Measurements from ENCODE around the gene IGSF5. TPM values are rescaled to one million over a fixed set of nuclear protein-coding genes. Genes with fewer than 3 reads are reported as not detected.

IGSF5 gene
- total RNA-seq, 1 donor from 2014 or later = 1.5 TPM

DNA sequence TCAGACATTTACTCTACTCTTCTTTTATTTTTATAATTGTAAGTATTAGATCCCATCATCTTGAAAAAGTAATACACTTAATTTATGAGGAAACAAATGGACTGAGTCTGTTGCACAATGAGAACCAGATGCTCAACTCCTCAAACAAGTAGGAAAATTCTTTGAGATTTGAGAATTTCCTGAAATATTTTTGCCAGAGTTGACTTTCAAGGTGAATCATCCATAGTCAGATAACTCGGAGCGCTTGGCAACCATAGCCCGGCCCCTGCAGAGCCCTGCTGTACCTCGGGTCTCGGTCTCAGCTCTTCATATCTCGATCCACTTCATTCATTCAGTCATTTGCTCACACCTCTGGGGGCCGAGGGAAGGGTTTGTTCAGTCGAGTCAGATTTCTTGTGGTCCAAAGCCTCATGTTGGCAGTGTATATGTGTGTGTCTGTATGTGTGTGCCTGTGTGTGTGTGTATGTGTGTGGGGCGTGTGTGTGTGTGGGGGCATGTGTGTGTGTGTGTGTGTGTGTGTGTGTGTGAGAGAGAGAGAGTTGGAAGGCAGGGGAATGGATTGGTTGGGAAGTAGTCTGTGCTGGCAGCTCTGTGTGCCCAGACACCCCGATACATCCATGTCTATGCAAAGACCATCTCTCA is 104.2 kb downstream of the IGSF5 start:
- Mint-ChIP-seq H3K4me3 (peak overlapping the region; percentile 37), H3K4me1 (ENCODE audit: unreplicated experiment) (peaks cover 52% of the 10 kb centered on the region)
- DNase-seq (ENCODE audit: extremely low spot score, unreplicated experiment) = no peak

DNA sequence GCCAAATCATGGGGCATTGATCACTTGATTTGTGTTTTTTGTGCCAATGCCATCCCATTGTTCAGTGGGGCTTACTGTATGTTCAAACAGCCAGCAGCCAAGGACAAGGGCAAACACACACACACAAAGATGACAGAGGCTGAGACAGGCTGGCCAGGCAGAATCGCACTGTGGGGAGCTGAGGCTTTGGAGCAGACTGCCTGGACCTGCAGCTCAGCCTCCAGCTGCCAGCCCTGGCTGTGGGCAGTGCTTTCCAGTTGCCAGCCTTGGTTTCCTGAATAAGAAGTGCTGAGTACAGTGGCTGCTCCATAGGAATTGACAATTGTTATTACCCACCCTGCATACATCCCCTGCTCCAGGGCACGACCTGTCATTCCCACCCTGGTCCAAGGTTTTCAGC is 105.3 kb downstream of the IGSF5 start:
- TF ChIP-seq, protein P1, sequence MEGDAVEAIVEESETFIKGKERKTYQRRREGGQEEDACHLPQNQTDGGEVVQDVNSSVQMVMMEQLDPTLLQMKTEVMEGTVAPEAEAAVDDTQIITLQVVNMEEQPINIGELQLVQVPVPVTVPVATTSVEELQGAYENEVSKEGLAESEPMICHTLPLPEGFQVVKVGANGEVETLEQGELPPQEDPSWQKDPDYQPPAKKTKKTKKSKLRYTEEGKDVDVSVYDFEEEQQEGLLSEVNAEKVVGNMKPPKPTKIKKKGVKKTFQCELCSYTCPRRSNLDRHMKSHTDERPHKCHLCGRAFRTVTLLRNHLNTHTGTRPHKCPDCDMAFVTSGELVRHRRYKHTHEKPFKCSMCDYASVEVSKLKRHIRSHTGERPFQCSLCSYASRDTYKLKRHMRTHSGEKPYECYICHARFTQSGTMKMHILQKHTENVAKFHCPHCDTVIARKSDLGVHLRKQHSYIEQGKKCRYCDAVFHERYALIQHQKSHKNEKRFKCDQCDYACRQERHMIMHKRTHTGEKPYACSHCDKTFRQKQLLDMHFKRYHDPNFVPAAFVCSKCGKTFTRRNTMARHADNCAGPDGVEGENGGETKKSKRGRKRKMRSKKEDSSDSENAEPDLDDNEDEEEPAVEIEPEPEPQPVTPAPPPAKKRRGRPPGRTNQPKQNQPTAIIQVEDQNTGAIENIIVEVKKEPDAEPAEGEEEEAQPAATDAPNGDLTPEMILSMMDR (conservative IDR thresholded peaks at IDR 0.05) = no peak

More for the DNA sequence above, 104.2 kb downstream of the IGSF5 start:
- TF ChIP-seq, protein P1 (conservative IDR thresholded peaks at IDR 0.05) = no peak
- Mint-ChIP-seq H3K36me3 (peaks cover 2% of the 10 kb centered on the region), H3K27me3 (peaks cover 5% of the 10 kb centered on the region), H3K27ac (no peak overlapping the region), H3K9me3 (peaks cover 7% of the 10 kb centered on the region)

DNA sequence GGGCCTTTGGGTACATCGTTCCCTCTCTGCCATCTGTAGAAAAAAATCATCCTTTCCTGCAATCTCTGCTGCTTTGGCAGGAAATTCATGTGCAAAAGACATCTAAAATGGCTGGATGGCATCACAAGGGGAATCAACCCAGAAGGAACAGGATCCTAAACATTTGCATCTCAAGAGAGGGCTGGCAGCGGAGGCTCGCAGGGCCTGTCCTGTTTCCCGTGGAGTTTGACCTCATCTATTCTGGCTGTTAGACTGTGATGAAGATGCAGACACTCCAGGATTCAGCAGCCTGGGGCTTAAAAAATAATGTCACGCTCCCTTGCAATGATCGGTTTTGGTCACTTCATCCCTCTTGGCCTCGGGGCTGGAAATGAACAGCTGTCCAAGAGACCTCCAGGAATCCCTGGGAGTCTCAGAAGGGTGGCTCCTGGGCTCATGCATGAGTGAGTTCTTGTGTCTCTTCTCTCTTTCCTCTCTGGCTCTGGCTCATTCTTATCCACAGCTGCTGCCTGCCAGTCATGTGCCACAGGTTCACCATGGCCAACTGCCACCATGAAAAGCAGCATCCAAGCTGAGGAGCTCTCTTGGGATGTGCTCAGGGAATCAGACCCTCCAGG is 106.1 kb downstream of the IGSF5 start:
- H3K9me3 Mint-ChIP-seq = peaks cover 8% of the 10 kb centered on the region
- TF ChIP-seq, protein P1 (conservative IDR thresholded peaks at IDR 0.05) = no peak

More for the DNA sequence above, 105.3 kb downstream of the IGSF5 start:
- Mint-ChIP-seq H3K9me3 (peaks cover 8% of the 10 kb centered on the region), H3K27me3 (peaks cover 5% of the 10 kb centered on the region), H3K27ac (no peak overlapping the region), H3K4me3 (no peak overlapping the region), H3K36me3 (peaks cover 3% of the 10 kb centered on the region), H3K4me1 (ENCODE audit: unreplicated experiment) (peaks cover 49% of the 10 kb centered on the region)
- no peak for DNase-seq (ENCODE audit: extremely low spot score, unreplicated experiment)

More for the DNA sequence above, 106.1 kb downstream of the IGSF5 start:
- Mint-ChIP-seq H3K4me1 (ENCODE audit: unreplicated experiment) (peaks cover 41% of the 10 kb centered on the region), H3K36me3 (peaks cover 3% of the 10 kb centered on the region), H3K27ac (no peak overlapping the region), H3K4me3 (no peak overlapping the region), H3K27me3 (peaks cover 5% of the 10 kb centered on the region)
- no peak for DNase-seq (ENCODE audit: extremely low spot score, unreplicated experiment)

Other genes starting within 250 kb of the IGSF5 start
- gene B3GALT5, start 132.2 kb upstream of the IGSF5 start, total RNA-seq (ENCODE audit: low replicate concordance) = 14.2 and 27.5 TPM in 2 replicates
- 20.3 and 31.0 TPM in 2 replicates for gene PCP4, start 122.3 kb downstream of the IGSF5 start, total RNA-seq (ENCODE audit: low replicate concordance)

Data from type B pancreatic cell (in vitro differentiated cells).